IMR-90 (cell line): ENCODE data around the gene P2RY2. TPM values are rescaled to one million over a fixed set of nuclear protein-coding genes. Genes with fewer than 3 reads are reported as not detected.

Experiments
- ATAC-seq: fragments of 200-7000 bp; cut with Tn5 transposase; 2 replicates; pipeline ENCODE4 v1.9.1; 2020; ENCODE audit warnings: low read depth, mild to moderate bottlenecking, moderate library complexity
- BruUV-seq: library from RNA; stranded (reverse); fragments of 400-500 nt; replicated peaks from 2 replicates; lab custom pipeline; 2021; lab: Mats Ljungman, UMichigan
- CTCF ChIA-PET: fragments of 300-600 bp; formaldehyde crosslinking; extraction: SDS; loops from one replicate; lab custom pipeline; 2021; ENCODE audit warnings: antibody characterized with exemption; lab: Yijun Ruan, JAX
- POLR2A ChIA-PET: fragments of 300-600 bp; sonication (Branson Sonifier 250); formaldehyde crosslinking; loops from one replicate; lab custom pipeline; 2022; ENCODE audit warnings: antibody characterized with exemption; ENCODE audit not compliant: unreplicated experiment; lab: Charles Lee
- DNase-seq: peaks from one replicate; pipeline ENCODE4 v3.0.0; 2013
- H2AFZ ChIP-seq: replicated peaks from 2 replicates; pipeline ENCODE3; 2013; ENCODE audit warnings: low read length, mild to moderate bottlenecking; ENCODE audit not compliant: poor library complexity
- H2AK5ac ChIP-seq: 2 replicates; pipeline ENCODE4 v1.6.1; 2013; ENCODE audit warnings: low read depth, low read length, inconsistent platforms
- H2AK9ac ChIP-seq: replicated peaks from 2 replicates; pipeline ENCODE3; 2013; ENCODE audit warnings: mild to moderate bottlenecking, low read depth, low read length, moderate library complexity; ENCODE audit not compliant: poor library complexity
- H2BK120ac ChIP-seq: 2 replicates; pipeline ENCODE4 v1.6.1; 2013; ENCODE audit warnings: low read depth, low read length, inconsistent platforms
- H2BK15ac ChIP-seq: 3 replicates; pipeline ENCODE4 v1.6.1; 2013; ENCODE audit warnings: low read depth, low read length, inconsistent platforms
- H2BK20ac ChIP-seq: 2 replicates; pipeline ENCODE4 v1.6.1; 2013; ENCODE audit warnings: low read depth, mild to moderate bottlenecking, inconsistent platforms, low read length, moderate library complexity
- H2BK5ac ChIP-seq: 2 replicates; pipeline ENCODE4 v1.6.1; 2013; ENCODE audit warnings: mild to moderate bottlenecking, low read depth, low read length, inconsistent platforms; ENCODE audit not compliant: poor library complexity, severe bottlenecking
- H3K14ac ChIP-seq: replicated peaks from 2 replicates; pipeline ENCODE4 v1.6.1; 2013; ENCODE audit warnings: low read depth, low read length, inconsistent platforms
- H3K18ac ChIP-seq: 2 replicates; pipeline ENCODE4 v1.6.1; 2013; ENCODE audit warnings: low read depth, low read length, control low read depth
- H3K23ac ChIP-seq: 2 replicates; pipeline ENCODE4 v1.6.1; 2013; ENCODE audit warnings: low read depth, low read length, inconsistent platforms
- H3K27ac ChIP-seq: 2 replicates; pipeline ENCODE4 v1.5.1; 2013; ENCODE audit warnings: mild to moderate bottlenecking, control low read depth, low read length; ENCODE audit not compliant: insufficient read depth
- H3K27me3 ChIP-seq: 2 replicates; pipeline ENCODE4 v1.6.1; 2013; ENCODE audit warnings: low read length; ENCODE audit not compliant: control insufficient read depth, insufficient read depth
- H3K36me3 ChIP-seq: 2 replicates; pipeline ENCODE4 v1.6.1; 2013; ENCODE audit warnings: low read length, mixed read lengths; ENCODE audit not compliant: control insufficient read depth, insufficient read depth
- H3K4ac ChIP-seq: 2 replicates; pipeline ENCODE4 v1.6.1; 2013; ENCODE audit warnings: low read depth, low read length, inconsistent platforms
- H3K4me1 ChIP-seq: 2 replicates; pipeline ENCODE4 v1.6.1; 2013; ENCODE audit warnings: low read length, mixed read lengths; ENCODE audit not compliant: control insufficient read depth, insufficient read depth
- H3K4me2 ChIP-seq: 2 replicates; pipeline ENCODE4 v1.6.1; 2013; ENCODE audit warnings: low read depth, mild to moderate bottlenecking, control low read depth, low read length, moderate library complexity
- H3K4me3 ChIP-seq: 2 replicates; pipeline ENCODE4 v1.5.1; 2013; ENCODE audit warnings: low read depth, mild to moderate bottlenecking, control low read depth, low read length, moderate library complexity; ENCODE audit not compliant: insufficient read depth
- H3K56ac ChIP-seq: 2 replicates; pipeline ENCODE4 v1.6.1; 2013; ENCODE audit warnings: low read length, inconsistent platforms; ENCODE audit not compliant: insufficient read depth; ENCODE audit errors: extremely low read depth
- H3K79me1 ChIP-seq, 2 experiments: 2 replicates each; pipeline ENCODE4 v1.6.1; 2013; ENCODE audit warnings: low read length in 2 of 2, inconsistent platforms in 1 of 2, low read depth in 1 of 2
- H3K9ac ChIP-seq: 2 replicates; pipeline ENCODE4 v1.6.1; 2013; ENCODE audit warnings: low read depth, low read length, control low read depth
- H3K9me1 ChIP-seq: 2 replicates; pipeline ENCODE4 v1.6.1; 2013; ENCODE audit warnings: low read length, inconsistent platforms; ENCODE audit not compliant: insufficient read depth
- H3K9me3 ChIP-seq: 2 replicates; pipeline ENCODE4 v1.6.1; 2013; ENCODE audit warnings: low read length; ENCODE audit not compliant: control insufficient read depth, insufficient read depth
- H4K20me1 ChIP-seq: 2 replicates; pipeline ENCODE4 v1.6.1; 2013; ENCODE audit warnings: low read length, inconsistent platforms; ENCODE audit not compliant: insufficient read depth
- H4K5ac ChIP-seq: 2 replicates; pipeline ENCODE4 v1.6.1; 2013; ENCODE audit warnings: mild to moderate bottlenecking, low read depth, low read length, control low read depth
- H4K8ac ChIP-seq, 2 experiments: 2 replicates each; pipeline ENCODE4 v1.6.1; 2013; ENCODE audit warnings: low read depth in 2 of 2, low read length in 2 of 2, control low read depth in 1 of 2, inconsistent platforms in 1 of 2
- H4K91ac ChIP-seq: 2 replicates; pipeline ENCODE4 v1.6.1; 2013; ENCODE audit warnings: low read depth, low read length, inconsistent platforms; ENCODE audit not compliant: insufficient read depth
- BHLHE40 ChIP-seq: fragments of 150-350 bp; IDR thresholded peaks from 2 replicates; pipeline ENCODE4 v1.6.1; 2016; ENCODE audit warnings: mild to moderate bottlenecking, low read depth, low read length
- CEBPB ChIP-seq: IDR thresholded peaks from 2 replicates; pipeline ENCODE4 v1.6.1; 2012; ENCODE audit warnings: low read depth, low read length, improper control_type of control experiment
- CHD1 ChIP-seq: IDR thresholded peaks from 2 replicates; pipeline ENCODE4 v1.6.1; 2012; ENCODE audit warnings: low read depth, low read length, improper control_type of control experiment
- MAFK ChIP-seq: IDR thresholded peaks from 2 replicates; pipeline ENCODE4 v1.6.1; 2012; ENCODE audit warnings: low read depth, low read length, improper control_type of control experiment
- MXI1 ChIP-seq: IDR thresholded peaks from 2 replicates; pipeline ENCODE4 v1.6.1; 2012; ENCODE audit warnings: low read depth, mild to moderate bottlenecking, low read length, moderate library complexity, borderline replicate concordance
- NFE2L2 ChIP-seq: fragments of 150-350 bp; IDR thresholded peaks from 2 replicates; pipeline ENCODE4 v1.6.1; 2016; ENCODE audit warnings: low read depth, mild to moderate bottlenecking, low read length
- RFX5 ChIP-seq: IDR thresholded peaks from 2 replicates; pipeline ENCODE4 v1.8.0; 2012; ENCODE audit warnings: low read depth, mild to moderate bottlenecking, low read length, moderate library complexity
- SMC3 ChIP-seq: fragments of 150-350 bp; IDR thresholded peaks from 2 replicates; pipeline ENCODE4 v1.6.1; 2016; ENCODE audit warnings: low read depth, mild to moderate bottlenecking, antibody characterized with exemption, low read length, moderate library complexity
- WGBS, 2 experiments: methylation state at CpG; one replicate each; pipeline versions ENCODE4 v1.1.5 to v1.1.7; 2013; ENCODE audit warnings: missing lambda C conversion rate in 2 of 2; ENCODE audit not compliant: insufficient read length in 1 of 2; ENCODE audit errors: extremely low coverage in 2 of 2; 5-methylcytosine and 5-hydroxymethylcytosine counted together
- dilution Hi-C: fragments of 300-500 bp; cut with HindIII; formaldehyde crosslinking; loops from one replicate; pipeline ENCODE4 v1.14.3; 2018; ENCODE audit warnings: low sequenced_read_pairs; ENCODE audit not compliant: unreplicated experiment
- in situ Hi-C: fragments of 300-500 bp; cut with MboI; formaldehyde crosslinking; loops from 3 replicates; pipeline ENCODE4 v1.14.3; 2019; ENCODE audit warnings: low sequenced_read_pairs, inconsistent platforms, mixed read lengths
- intact Hi-C: fragments of 100-400 bp; cut with micrococcal nuclease; formaldehyde crosslinking; loops from 2 replicates; pipeline ENCODE4 v1.10.0; 2022
- polyA plus RNA-seq, 3 experiments: library from polyadenylated mRNA; depleted of rRNA; stranded (reverse); fragments of >200 nt; gene quantifications; 2 replicates each; pipeline ENCODE4 v1.2.3, GENCODE V29; 2012; ENCODE audit warnings: low replicate concordance in 1 of 3
- total RNA-seq: library from RNA; depleted of rRNA; stranded (reverse); fragments of >200 nt; gene quantifications from 2 replicates; pipeline ENCODE4 v1.2.3, GENCODE V29; 2012
- TF ChIP-seq, protein P1 (sequence below): conservative IDR thresholded peaks from 2 replicates; pipeline ENCODE4 v1.5.1; 2012; ENCODE audit warnings: mild to moderate bottlenecking, low read depth, low read length, improper control_type of control experiment
- TF ChIP-seq, protein P2 (sequence below): fragments of 150-350 bp; IDR thresholded peaks from 2 replicates; pipeline ENCODE4 v1.6.1; 2016; ENCODE audit warnings: low read depth, mild to moderate bottlenecking, low read length, moderate library complexity, borderline replicate concordance
- TF ChIP-seq, protein P3 (sequence below): fragments of 150-350 bp; IDR thresholded peaks from 2 replicates; pipeline ENCODE4 v1.6.1; 2017; ENCODE audit warnings: mild to moderate bottlenecking, antibody characterized with exemption, low read length, low read depth

The P2RY2 gene
- total and polyA plus RNA-seq, 2 of the 4 experiments (the other 2 are of a cell fraction) = not detected

DNA sequence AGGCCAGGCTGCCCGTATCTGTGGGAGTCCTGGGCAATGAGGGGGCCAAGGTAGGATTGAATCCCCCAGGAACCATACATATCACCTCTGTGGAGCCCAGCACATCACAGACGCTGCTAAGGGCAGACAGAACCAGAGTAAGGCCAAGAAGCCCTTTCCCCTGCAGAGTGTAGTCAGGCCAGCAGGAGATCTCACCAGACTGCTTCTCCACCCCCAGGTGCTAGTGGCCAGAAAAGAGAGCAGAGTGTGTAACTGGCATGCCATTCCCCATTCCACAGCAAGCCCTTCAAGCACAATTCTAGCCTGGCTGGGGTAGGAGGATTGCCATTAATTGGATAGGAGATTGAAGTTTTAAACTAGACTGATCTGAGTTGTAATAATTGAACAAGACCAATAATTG lies 47.9 kb upstream of the P2RY2 start:
- no peak overlapping the region for H4K5ac ChIP-seq
- in situ Hi-C loops (no loop called here), intact Hi-C loops (no loop called here), dilution Hi-C loops (no loop called here)
- ChIA-PET CTCF (interaction anchor here (1.1 kb wide), 1 partner anchor 8 kb away, joined by 3 read pairs; no protein-coding TSS in a partner anchor), POLR2A (no interaction called here)
- H2BK20ac ChIP-seq = no peak overlapping the region
- DNase-seq (no peak), ATAC-seq (no peak)
- no peaks in the 10 kb centered on the region for H3K79me1 ChIP-seq
- BruUV-seq = no TSS peak
- TF ChIP-seq RFX5 (no peak), SMC3 (no peak), NFE2L2 (no peak), MXI1 (no peak), CEBPB (no peak), CHD1 (no peak), MAFK (no peak), BHLHE40 (no peak)
- TF ChIP-seq, protein P1, sequence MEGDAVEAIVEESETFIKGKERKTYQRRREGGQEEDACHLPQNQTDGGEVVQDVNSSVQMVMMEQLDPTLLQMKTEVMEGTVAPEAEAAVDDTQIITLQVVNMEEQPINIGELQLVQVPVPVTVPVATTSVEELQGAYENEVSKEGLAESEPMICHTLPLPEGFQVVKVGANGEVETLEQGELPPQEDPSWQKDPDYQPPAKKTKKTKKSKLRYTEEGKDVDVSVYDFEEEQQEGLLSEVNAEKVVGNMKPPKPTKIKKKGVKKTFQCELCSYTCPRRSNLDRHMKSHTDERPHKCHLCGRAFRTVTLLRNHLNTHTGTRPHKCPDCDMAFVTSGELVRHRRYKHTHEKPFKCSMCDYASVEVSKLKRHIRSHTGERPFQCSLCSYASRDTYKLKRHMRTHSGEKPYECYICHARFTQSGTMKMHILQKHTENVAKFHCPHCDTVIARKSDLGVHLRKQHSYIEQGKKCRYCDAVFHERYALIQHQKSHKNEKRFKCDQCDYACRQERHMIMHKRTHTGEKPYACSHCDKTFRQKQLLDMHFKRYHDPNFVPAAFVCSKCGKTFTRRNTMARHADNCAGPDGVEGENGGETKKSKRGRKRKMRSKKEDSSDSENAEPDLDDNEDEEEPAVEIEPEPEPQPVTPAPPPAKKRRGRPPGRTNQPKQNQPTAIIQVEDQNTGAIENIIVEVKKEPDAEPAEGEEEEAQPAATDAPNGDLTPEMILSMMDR = no peak
- TF ChIP-seq, protein P2, sequence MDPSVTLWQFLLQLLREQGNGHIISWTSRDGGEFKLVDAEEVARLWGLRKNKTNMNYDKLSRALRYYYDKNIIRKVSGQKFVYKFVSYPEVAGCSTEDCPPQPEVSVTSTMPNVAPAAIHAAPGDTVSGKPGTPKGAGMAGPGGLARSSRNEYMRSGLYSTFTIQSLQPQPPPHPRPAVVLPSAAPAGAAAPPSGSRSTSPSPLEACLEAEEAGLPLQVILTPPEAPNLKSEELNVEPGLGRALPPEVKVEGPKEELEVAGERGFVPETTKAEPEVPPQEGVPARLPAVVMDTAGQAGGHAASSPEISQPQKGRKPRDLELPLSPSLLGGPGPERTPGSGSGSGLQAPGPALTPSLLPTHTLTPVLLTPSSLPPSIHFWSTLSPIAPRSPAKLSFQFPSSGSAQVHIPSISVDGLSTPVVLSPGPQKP = no peak
- TF ChIP-seq, protein P3, sequence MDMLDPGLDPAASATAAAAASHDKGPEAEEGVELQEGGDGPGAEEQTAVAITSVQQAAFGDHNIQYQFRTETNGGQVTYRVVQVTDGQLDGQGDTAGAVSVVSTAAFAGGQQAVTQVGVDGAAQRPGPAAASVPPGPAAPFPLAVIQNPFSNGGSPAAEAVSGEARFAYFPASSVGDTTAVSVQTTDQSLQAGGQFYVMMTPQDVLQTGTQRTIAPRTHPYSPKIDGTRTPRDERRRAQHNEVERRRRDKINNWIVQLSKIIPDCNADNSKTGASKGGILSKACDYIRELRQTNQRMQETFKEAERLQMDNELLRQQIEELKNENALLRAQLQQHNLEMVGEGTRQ = no peak
- H3K9me3 ChIP-seq = no peaks in the 10 kb centered on the region
- no peak overlapping the region for H3K9ac ChIP-seq
- 0 out of 2 replicates have a peak overlapping the region, but pooled peaks have one; percentile 23 for H2AK5ac ChIP-seq
- H2BK5ac ChIP-seq = no peak overlapping the region
- H3K27ac ChIP-seq = no peak overlapping the region
- no peak overlapping the region for H3K14ac ChIP-seq
- H3K4me2 ChIP-seq = no peak overlapping the region
- no peak overlapping the region for H4K91ac ChIP-seq
- no peak overlapping the region for H3K56ac ChIP-seq
- H2AFZ ChIP-seq = peak overlapping the region; percentile 25
- H3K4me3 ChIP-seq = no peak overlapping the region
- no peaks in the 10 kb centered on the region for H3K27me3 ChIP-seq
- H2AK9ac ChIP-seq = no peak overlapping the region
- H2BK15ac ChIP-seq = no peak overlapping the region
- H3K36me3 ChIP-seq = no peaks in the 10 kb centered on the region
- H4K20me1 ChIP-seq = no peaks in the 10 kb centered on the region
- no peak overlapping the region for H3K4ac ChIP-seq
- no peak overlapping the region for H4K8ac ChIP-seq
- H3K9me1 ChIP-seq = no peaks in the 10 kb centered on the region; the same call in 1 of the 2 replicates
- WGBS, 2 experiments = no CpG with 5 or more reads among the region's 2 CpGs
- no peaks in the 10 kb centered on the region; the same call in 1 of the 2 replicates for H3K4me1 ChIP-seq
- no peak overlapping the region for H3K23ac ChIP-seq
- H2BK120ac ChIP-seq = no peak overlapping the region; the same call in 1 of the 2 replicates
- H3K18ac ChIP-seq = no peak overlapping the region
